GM19025 (cell line): ENCODE results near the gene PIK3C2A.

Source experiments
- ATAC-seq: cut with Tn5 transposase; IDR thresholded peaks from one replicate; pipeline ENCODE4 v1.9.1; 2021; ENCODE audit warnings: mild to moderate bottlenecking, low read depth, moderate library complexity; ENCODE audit not compliant: unreplicated experiment

The PIK3C2A gene

DNA sequence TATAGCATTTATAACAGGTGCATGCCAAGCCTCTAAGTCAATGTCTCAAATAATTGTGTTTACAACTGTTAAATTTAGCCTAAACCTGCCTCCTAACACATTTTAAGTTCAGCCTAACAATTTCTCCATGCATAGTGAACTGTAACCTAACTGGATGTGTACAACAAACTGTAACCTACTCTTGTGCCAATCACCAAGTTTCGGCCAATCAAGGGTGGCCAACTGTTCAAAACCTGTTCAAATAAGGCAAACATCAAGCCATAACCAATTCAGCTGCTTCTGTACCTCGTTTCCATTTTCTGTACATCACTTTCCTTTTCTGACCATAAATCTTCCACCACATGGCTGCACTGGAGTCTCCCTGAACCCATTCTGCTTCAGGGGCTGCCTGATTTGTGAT, 45.4 kb downstream of the PIK3C2A start:
- ATAC-seq, result no peak

GRCh38 chr11:17161515-17161914, 46.3 kb downstream of the PIK3C2A start:
- ATAC-seq, result no peak

- ATAC-seq, result no peak
Measured at GRCh38 chr11:17159441-17159840, 48.3 kb downstream of the PIK3C2A start.
